ENCODE data around the gene ANKRD44.

DNA sequence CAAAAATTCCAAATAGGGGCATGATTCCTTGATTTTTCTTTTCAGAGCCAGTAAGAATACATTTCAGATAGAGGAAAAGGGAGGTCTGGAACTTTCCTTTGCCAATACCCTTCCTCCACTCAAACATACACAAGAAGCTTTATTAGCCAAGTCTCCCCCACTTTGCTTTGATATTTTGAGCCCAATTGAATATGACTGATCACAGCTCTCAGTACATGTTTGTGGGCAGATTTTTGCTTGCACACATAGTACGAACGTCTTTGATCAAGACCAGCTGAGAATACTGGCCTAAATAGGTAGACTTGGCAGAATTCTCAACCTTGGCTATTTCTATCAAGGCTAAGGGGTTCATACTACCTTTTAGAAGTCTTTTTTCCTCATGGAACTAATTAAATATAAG, 235.3 kb downstream of the ANKRD44 start:
- no peak for TF ChIP-seq SIN3A (IDR thresholded peaks at IDR 0.05; ENCODE audit: borderline replicate concordance, insufficient read depth, low read length)
- TF ChIP-seq, protein P1, sequence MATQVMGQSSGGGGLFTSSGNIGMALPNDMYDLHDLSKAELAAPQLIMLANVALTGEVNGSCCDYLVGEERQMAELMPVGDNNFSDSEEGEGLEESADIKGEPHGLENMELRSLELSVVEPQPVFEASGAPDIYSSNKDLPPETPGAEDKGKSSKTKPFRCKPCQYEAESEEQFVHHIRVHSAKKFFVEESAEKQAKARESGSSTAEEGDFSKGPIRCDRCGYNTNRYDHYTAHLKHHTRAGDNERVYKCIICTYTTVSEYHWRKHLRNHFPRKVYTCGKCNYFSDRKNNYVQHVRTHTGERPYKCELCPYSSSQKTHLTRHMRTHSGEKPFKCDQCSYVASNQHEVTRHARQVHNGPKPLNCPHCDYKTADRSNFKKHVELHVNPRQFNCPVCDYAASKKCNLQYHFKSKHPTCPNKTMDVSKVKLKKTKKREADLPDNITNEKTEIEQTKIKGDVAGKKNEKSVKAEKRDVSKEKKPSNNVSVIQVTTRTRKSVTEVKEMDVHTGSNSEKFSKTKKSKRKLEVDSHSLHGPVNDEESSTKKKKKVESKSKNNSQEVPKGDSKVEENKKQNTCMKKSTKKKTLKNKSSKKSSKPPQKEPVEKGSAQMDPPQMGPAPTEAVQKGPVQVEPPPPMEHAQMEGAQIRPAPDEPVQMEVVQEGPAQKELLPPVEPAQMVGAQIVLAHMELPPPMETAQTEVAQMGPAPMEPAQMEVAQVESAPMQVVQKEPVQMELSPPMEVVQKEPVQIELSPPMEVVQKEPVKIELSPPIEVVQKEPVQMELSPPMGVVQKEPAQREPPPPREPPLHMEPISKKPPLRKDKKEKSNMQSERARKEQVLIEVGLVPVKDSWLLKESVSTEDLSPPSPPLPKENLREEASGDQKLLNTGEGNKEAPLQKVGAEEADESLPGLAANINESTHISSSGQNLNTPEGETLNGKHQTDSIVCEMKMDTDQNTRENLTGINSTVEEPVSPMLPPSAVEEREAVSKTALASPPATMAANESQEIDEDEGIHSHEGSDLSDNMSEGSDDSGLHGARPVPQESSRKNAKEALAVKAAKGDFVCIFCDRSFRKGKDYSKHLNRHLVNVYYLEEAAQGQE (IDR thresholded peaks at IDR 0.05; ENCODE audit: insufficient read depth in 1 of 2, low read depth in 2 of 2, low read length in 2 of 2): no peak

Data from PFSK-1 (cell line).